ENCODE measurements around the gene TUBA3E. TPM values are rescaled to one million over a fixed set of nuclear protein-coding genes. Genes with fewer than 3 reads are reported as not detected.
A peak's percentile ranks its signal among the peaks of the same experiment; 100 is the strongest.
"Not testable (repeated sequence)": the region's sequence is repeated elsewhere in the genome, so short reads cannot be mapped to it uniquely, and the experiment has no call there.

Gene TUBA3E
- total RNA-seq, 2 experiments from 2014 or later = not detected

- H3K27me3 Mint-ChIP-seq = no peaks in the 10 kb centered on the region
- no peak for DNase-seq
- H3K9me3 Mint-ChIP-seq = no peaks in the 10 kb centered on the region
- ATAC-seq (ENCODE audit: low read depth) = no peak
- H3K4me3 Mint-ChIP-seq = no peak overlapping the region
- POLR2A ChIA-PET = no interaction called here
- peaks cover 2% of the 10 kb centered on the region for H3K36me3 Mint-ChIP-seq
- peaks cover 7% of the 10 kb centered on the region for H3K4me1 Mint-ChIP-seq
- no peak overlapping the region for H3K27ac Mint-ChIP-seq
Measured at GRCh38 chr2:130154773-130155765, 43.2 kb downstream of the TUBA3E start.

- H3K4me3 Mint-ChIP-seq; ATAC-seq (ENCODE audit: low read depth); H3K27me3 Mint-ChIP-seq; DNase-seq; H3K9me3 Mint-ChIP-seq; H3K36me3 Mint-ChIP-seq; H3K27ac Mint-ChIP-seq; POLR2A ChIA-PET; H3K4me1 Mint-ChIP-seq: not testable (repeated sequence)
Measured at GRCh38 chr2:130154423-130154770, 43.8 kb downstream of the TUBA3E start.

GRCh38 chr2:130153721-130154422, 44.4 kb downstream of the TUBA3E start:
- H3K4me3 Mint-ChIP-seq; H3K4me1 Mint-ChIP-seq; H3K9me3 Mint-ChIP-seq; ATAC-seq (ENCODE audit: low read depth); H3K27me3 Mint-ChIP-seq; H3K27ac Mint-ChIP-seq; POLR2A ChIA-PET; DNase-seq; H3K36me3 Mint-ChIP-seq: not testable (repeated sequence)

- Mint-ChIP-seq H3K4me3 (no peak overlapping the region), H3K9me3 (no peaks in the 10 kb centered on the region), H3K27ac (no peak overlapping the region), H3K36me3 (no peaks in the 10 kb centered on the region), H3K27me3 (no peaks in the 10 kb centered on the region), H3K4me1 (peaks cover 4% of the 10 kb centered on the region)
- no peak for DNase-seq
- POLR2A ChIA-PET = no interaction called here
- ATAC-seq (ENCODE audit: low read depth) = no peak
Measured at GRCh38 chr2:130152816-130153595, 45.2 kb downstream of the TUBA3E start.

- H3K9me3 Mint-ChIP-seq; H3K27ac Mint-ChIP-seq; H3K4me3 Mint-ChIP-seq; H3K4me1 Mint-ChIP-seq; H3K27me3 Mint-ChIP-seq; POLR2A ChIA-PET; ATAC-seq (ENCODE audit: low read depth); H3K36me3 Mint-ChIP-seq; DNase-seq: not testable (repeated sequence)
Measured at GRCh38 chr2:130152136-130152815, 46.0 kb downstream of the TUBA3E start.

GRCh38 chr2:130151145-130151512, 47.1 kb downstream of the TUBA3E start:
- ATAC-seq (ENCODE audit: low read depth); H3K27me3 Mint-ChIP-seq; H3K4me3 Mint-ChIP-seq; DNase-seq; H3K4me1 Mint-ChIP-seq; H3K9me3 Mint-ChIP-seq; POLR2A ChIA-PET; H3K36me3 Mint-ChIP-seq; H3K27ac Mint-ChIP-seq: not testable (repeated sequence)

- Mint-ChIP-seq H3K27me3 (peaks cover 10% of the 10 kb centered on the region), H3K36me3 (no peaks in the 10 kb centered on the region), H3K4me1 (peaks cover 3% of the 10 kb centered on the region), H3K27ac (no peak overlapping the region), H3K9me3 (no peaks in the 10 kb centered on the region), H3K4me3 (no peak overlapping the region)
- ATAC-seq (ENCODE audit: low read depth) (no peak), DNase-seq (peak; percentile 24)
- POLR2A ChIA-PET = no interaction called here
Measured at GRCh38 chr2:130150181-130151144, 47.8 kb downstream of the TUBA3E start.

GRCh38 chr2:130148515-130148914, 49.7 kb downstream of the TUBA3E start:
- H3K27ac Mint-ChIP-seq, H3K27me3 Mint-ChIP-seq: not testable (repeated sequence)

GRCh38 chr2:130145006-130145414, 53.2 kb downstream of the TUBA3E start, which contains the start of gene CCDC74B:
Gene CCDC74B, minus strand, starts transcription at chr2:130145112. Its CDS starts 116 bp downstream, at chr2:130144996.
- H3K27ac Mint-ChIP-seq, H3K27me3 Mint-ChIP-seq, H3K9me3 Mint-ChIP-seq, H3K36me3 Mint-ChIP-seq, POLR2A ChIA-PET: not testable (repeated sequence)
- ATAC-seq (ENCODE audit: low read depth) (peak; percentile 85), DNase-seq (peak; percentile 76)
- Mint-ChIP-seq H3K4me1 (peaks cover 11% of the 10 kb centered on the region), H3K4me3 (peak within 1 kb of the TSS; percentile 79)

More at GRCh38 chr2:130148515-130148914, 49.7 kb downstream of the TUBA3E start:
- H3K4me3 Mint-ChIP-seq; ATAC-seq (ENCODE audit: low read depth); DNase-seq; POLR2A ChIA-PET; H3K9me3 Mint-ChIP-seq; H3K36me3 Mint-ChIP-seq; H3K4me1 Mint-ChIP-seq: not testable (repeated sequence)

GRCh38 chr2:130143266-130144039, 54.8 kb downstream of the TUBA3E start:
- H3K27me3 Mint-ChIP-seq; H3K9me3 Mint-ChIP-seq; H3K36me3 Mint-ChIP-seq; H3K27ac Mint-ChIP-seq; DNase-seq; ATAC-seq (ENCODE audit: low read depth); H3K4me1 Mint-ChIP-seq; POLR2A ChIA-PET: not testable (repeated sequence)
- peak overlapping the region; percentile 79 for H3K4me3 Mint-ChIP-seq

GRCh38 chr2:130142396-130143265, 55.6 kb downstream of the TUBA3E start:
- H3K9me3 Mint-ChIP-seq, H3K4me1 Mint-ChIP-seq, POLR2A ChIA-PET: not testable (repeated sequence)

More at GRCh38 chr2:130142396-130143265, 55.6 kb downstream of the TUBA3E start:
- H3K36me3 Mint-ChIP-seq; H3K4me3 Mint-ChIP-seq; ATAC-seq (ENCODE audit: low read depth); H3K27ac Mint-ChIP-seq; DNase-seq; H3K27me3 Mint-ChIP-seq: not testable (repeated sequence)
